HepG2 (cell line): ENCODE results near the gene C22orf39. TPM values are rescaled to one million over a fixed set of nuclear protein-coding genes. Genes with fewer than 3 reads are reported as not detected.

Source experiments
- ATAC-seq: fragments of 200-7000 bp; cut with Tn5 transposase; 3 replicates; pipeline ENCODE4 v1.9.1; 2020; ENCODE audit warnings: mild to moderate bottlenecking, moderate library complexity
- BruUV-seq: library from RNA; stranded (reverse); fragments of 400-500 nt; replicated peaks from 2 replicates; lab custom pipeline; 2021; lab: Mats Ljungman, UMichigan
- CTCF ChIA-PET: fragments of 300-600 bp; formaldehyde crosslinking; extraction: SDS; loops from one replicate; lab custom pipeline; 2021; ENCODE audit warnings: low total read pairs, inconsistent platforms, low intra/inter-chr PET ratio; lab: Yijun Ruan, JAX
- POLR2A ChIA-PET: fragments of 350-600 bp; sonication (Branson Sonifier 250); formaldehyde crosslinking; loops from one replicate; lab custom pipeline; 2020; ENCODE audit warnings: antibody characterized with exemption, inconsistent platforms; lab: Yijun Ruan, JAX
- DNase-seq: peaks from one replicate; pipeline ENCODE4 v3.0.0-alpha.2; 2015; ENCODE audit warnings: low spot score
- FAIRE-seq: peaks from 3 replicates; lab custom pipeline; 2011; peaks lifted over from hg19 to GRCh38; lab: Jason Lieb, UNC
- H2AFZ ChIP-seq: one replicate; pipeline ENCODE4 v1.6.1; 2011; ENCODE audit warnings: low read length, inconsistent platforms
- H3K27ac ChIP-seq: fragments of 300-600 bp; 3 replicates; pipeline ENCODE4 v1.8.0; 2011; ENCODE audit warnings: mixed run types, mild to moderate bottlenecking, mixed read lengths, low read length, inconsistent platforms; ENCODE audit not compliant: insufficient read depth; ENCODE audit errors: extremely low read length
- H3K27me3 ChIP-seq, 2 experiments: fragments of 200-600 bp in 1 of 2; 2 replicates in 1 of 2; 3 replicates in 1 of 2; pipeline versions ENCODE4 v1.6.0 to v1.8.0; 2011; ENCODE audit warnings: low read length in 2 of 2, mild to moderate bottlenecking in 2 of 2, moderate library complexity in 2 of 2, inconsistent platforms in 1 of 2; ENCODE audit not compliant: insufficient read depth in 2 of 2, control insufficient read depth in 1 of 2
- H3K36me3 ChIP-seq, 2 experiments: fragments of 200-600 bp in 1 of 2; replicated peaks in 1 of 2; 2 replicates in 1 of 2; 3 replicates in 1 of 2; pipeline versions ENCODE4 v1.5.1 to v1.8.0; 2011; ENCODE audit warnings: low read length in 2 of 2, inconsistent platforms in 1 of 2; ENCODE audit not compliant: insufficient read depth in 2 of 2, control insufficient read depth in 1 of 2
- H3K4me1 ChIP-seq: 2 replicates; pipeline ENCODE4 v1.5.1; 2012; ENCODE audit warnings: low read length, inconsistent platforms; ENCODE audit not compliant: insufficient read depth
- H3K4me2 ChIP-seq: 2 replicates; pipeline ENCODE4 v1.6.0; 2011; ENCODE audit warnings: low read depth, low read length, inconsistent platforms
- H3K4me3 ChIP-seq, 3 experiments: fragments of 200-600 bp in 1 of 3; sonication (generic), shearing (Covaris generic) in 1 of 3; replicated peaks in 1 of 3; 2 replicates each; pipeline ENCODE4 v1.5.1; 2011 to 2016; ENCODE audit warnings: low read length in 3 of 3, inconsistent platforms in 2 of 3, low read depth in 2 of 3, mild to moderate bottlenecking in 2 of 3, control low read depth in 1 of 3, mixed read lengths in 1 of 3; ENCODE audit not compliant: insufficient read depth in 1 of 3
- H3K79me2 ChIP-seq: one replicate; pipeline ENCODE4 v1.6.1; 2011; ENCODE audit warnings: low read length, inconsistent platforms; ENCODE audit not compliant: insufficient read depth
- H3K9ac ChIP-seq: 2 replicates; pipeline ENCODE4 v1.6.0; 2011; ENCODE audit warnings: mild to moderate bottlenecking, low read depth, low read length, inconsistent platforms; ENCODE audit not compliant: insufficient read depth
- H3K9me3 ChIP-seq: 2 replicates; pipeline ENCODE4 v1.5.1; 2012; ENCODE audit warnings: mild to moderate bottlenecking, low read length
- H4K20me1 ChIP-seq: 2 replicates; pipeline ENCODE4 v1.6.0; 2011; ENCODE audit warnings: inconsistent platforms, mild to moderate bottlenecking, low read length, moderate library complexity; ENCODE audit not compliant: insufficient read depth
- CREB3 ChIP-seq: sonication (generic); formaldehyde crosslinking; IDR thresholded peaks from 2 replicates; pipeline ENCODE4 v1.5.0; 2020; ENCODE audit warnings: missing genetic modification reagents
- ELF3 ChIP-seq: IDR thresholded peaks from 2 replicates; pipeline ENCODE4 v1.6.1; 2016; ENCODE audit warnings: missing genetic modification reagents, missing compliant biosample characterization
- IRF2 ChIP-seq: IDR thresholded peaks from 2 replicates; pipeline ENCODE4 v1.6.1; 2018; ENCODE audit warnings: missing genetic modification reagents, missing compliant biosample characterization
- MYNN ChIP-seq: sonication (generic); formaldehyde crosslinking; IDR thresholded peaks from 2 replicates; pipeline ENCODE4 v1.4.0; 2020; ENCODE audit warnings: mild to moderate bottlenecking, low read depth, missing genetic modification reagents
- NAIF1 ChIP-seq: sonication (generic); formaldehyde crosslinking; IDR thresholded peaks from 2 replicates; pipeline ENCODE4 v1.5.0; 2020; ENCODE audit warnings: mild to moderate bottlenecking, missing genetic modification reagents, borderline replicate concordance
- THAP7 ChIP-seq: sonication (generic); formaldehyde crosslinking; IDR thresholded peaks from 2 replicates; pipeline ENCODE4 v1.8.1; 2023; ENCODE audit warnings: mild to moderate bottlenecking, missing genetic modification reagents
- ZKSCAN5 ChIP-seq: sonication (generic); formaldehyde crosslinking; IDR thresholded peaks from 2 replicates; pipeline ENCODE4 v1.5.1; 2020; ENCODE audit warnings: mild to moderate bottlenecking, missing genetic modification reagents
- ZNF225 ChIP-seq: sonication (generic); formaldehyde crosslinking; IDR thresholded peaks from 2 replicates; pipeline ENCODE4 v1.4.0; 2020; ENCODE audit warnings: mild to moderate bottlenecking, missing genetic modification reagents
- ZNF414 ChIP-seq: sonication (generic); formaldehyde crosslinking; IDR thresholded peaks from 2 replicates; pipeline ENCODE4 v1.5.0; 2020; ENCODE audit warnings: missing genetic modification reagents
- ZNF44 ChIP-seq: sonication (generic); formaldehyde crosslinking; IDR thresholded peaks from 2 replicates; pipeline ENCODE4 v1.5.1; 2020; ENCODE audit warnings: mild to moderate bottlenecking, missing genetic modification reagents
- ZNF687 ChIP-seq: sonication (generic); formaldehyde crosslinking; IDR thresholded peaks from 2 replicates; pipeline ENCODE4 v1.5.1; 2020; ENCODE audit warnings: mild to moderate bottlenecking, missing genetic modification reagents, moderate library complexity
- ZNF749 ChIP-seq: sonication (generic); formaldehyde crosslinking; IDR thresholded peaks from 2 replicates; pipeline ENCODE4 v1.8.0; 2022; ENCODE audit warnings: mild to moderate bottlenecking, missing genetic modification reagents, moderate library complexity, borderline replicate concordance
- ZNF772 ChIP-seq: sonication (generic); formaldehyde crosslinking; IDR thresholded peaks from 2 replicates; pipeline ENCODE4 v1.5.0; 2020; ENCODE audit warnings: mild to moderate bottlenecking, missing genetic modification reagents
- WGBS: methylation state at CpG from one replicate; pipeline ENCODE4 v1.1.6; 2017; ENCODE audit warnings: low lambda C conversion rate; 5-methylcytosine and 5-hydroxymethylcytosine counted together
- in situ Hi-C: cut with HindIII; loops from 2 replicates; pipeline ENCODE4 v1.10.0; 2017; ENCODE audit warnings: low pct_unique_long_range_greater_than_20kb; ENCODE audit not compliant: extremely low pct_ligation_motif_present
- intact Hi-C: fragments of 100-400 bp; cut with micrococcal nuclease; formaldehyde crosslinking; loops from one replicate; pipeline ENCODE4 v1.10.0; 2022; ENCODE audit not compliant: unreplicated experiment
- polyA plus RNA-seq, 8 experiments: library from polyadenylated mRNA; depleted of rRNA in 3 of 8; stranded (reverse) in 7 of 8; unstranded in 1 of 8; fragments of >200 nt; fragmentation: Illumina TruSeq in 4 of 8; extraction: Trizol in 4 of 8; gene quantifications; 2 replicates each; pipeline versions ENCODE4 v1.2.1 to v1.2.3, GENCODE V29; 2011 to 2016; ENCODE audit warnings: low read depth in 4 of 8, missing spikeins in 1 of 8, mixed read lengths in 1 of 8; ENCODE audit not compliant: insufficient read depth in 1 of 8
- total RNA-seq, 5 experiments: library from RNA; depleted of rRNA; stranded (reverse); fragments of >200 nt; fragmentation: Illumina TruSeq; extraction: Trizol; gene quantifications; 2 replicates each; pipeline ENCODE4 v1.2.3, GENCODE V29; 2016; ENCODE audit warnings: low read depth in 1 of 5

The C22orf39 gene
- total and polyA plus RNA-seq, 2 of the 13 experiments (the other 11 are each of a cell fraction or from before 2014, with no cell fraction given) = 23.4 to 26.4 TPM

DNA sequence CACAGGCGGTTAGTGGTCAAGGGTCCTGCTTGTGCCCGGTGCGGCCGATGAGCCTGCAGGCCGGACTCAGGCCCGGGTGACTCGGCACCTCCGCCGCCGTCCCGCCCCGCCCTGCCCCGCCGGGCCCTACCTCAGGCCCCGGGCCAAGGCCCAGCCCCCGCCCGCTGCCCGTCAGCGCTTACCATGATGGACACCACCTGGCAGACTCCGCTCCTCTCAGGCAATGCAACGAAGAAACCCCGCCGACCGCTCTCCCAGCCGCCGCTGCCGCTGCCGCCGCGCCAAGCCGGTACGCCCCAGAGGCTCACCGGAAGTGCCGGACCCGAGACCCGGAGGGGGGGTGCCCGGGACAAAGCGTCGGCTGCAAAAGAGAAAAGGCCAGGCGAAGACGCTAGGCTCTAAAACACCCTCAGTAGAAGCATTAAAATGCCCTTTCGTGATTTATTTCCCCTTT is 31.4 kb upstream of the C22orf39 start, which contains the start of gene UFD1 (continued):
- TF ChIP-seq THAP7 (CRISPR knock-in tag) = no peak
- no peak for TF ChIP-seq ZKSCAN5 (CRISPR knock-in tag)
- TF ChIP-seq IRF2 (CRISPR knock-in tag) = no peak
- no peak for TF ChIP-seq ELF3 (CRISPR knock-in tag)

DNA sequence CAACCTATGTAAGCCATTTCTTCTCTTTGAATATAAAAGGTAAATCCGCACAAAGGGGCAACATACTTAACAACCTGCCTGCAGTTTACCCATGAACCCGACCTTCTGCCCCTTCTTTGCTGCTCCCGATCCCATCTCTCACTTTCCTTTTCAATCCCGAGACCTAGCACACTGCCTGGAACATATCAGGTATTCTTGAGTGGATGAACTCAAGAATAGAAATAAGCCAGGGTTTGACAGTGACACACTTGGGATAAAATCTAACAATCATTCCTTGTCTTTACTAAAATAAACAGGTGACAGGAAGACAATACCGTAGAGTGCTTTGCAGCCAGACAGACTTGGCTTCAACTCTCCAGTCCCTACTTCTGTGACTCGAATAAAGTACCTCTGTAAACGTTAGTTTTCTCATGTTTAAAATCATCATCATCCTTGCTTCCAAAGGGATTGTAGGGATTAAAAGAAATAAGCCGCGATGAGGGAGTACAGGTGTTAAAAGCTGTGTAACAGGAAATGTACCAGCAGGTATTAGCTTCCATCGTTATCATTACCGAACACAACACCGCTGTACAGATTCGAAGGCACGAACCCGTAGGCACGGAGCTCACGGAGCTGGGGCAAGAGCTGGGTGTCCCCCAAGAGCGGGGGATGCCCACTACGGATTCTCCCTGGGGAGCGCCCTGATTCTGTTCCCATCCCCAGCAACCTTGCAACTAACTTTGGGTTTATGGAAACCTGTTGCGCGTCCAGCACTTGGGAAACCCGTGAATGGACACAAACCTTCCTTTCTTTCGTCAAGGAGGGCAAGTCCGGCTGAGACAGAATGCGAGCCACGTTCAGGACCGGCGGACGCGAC is 30.8 kb upstream of the C22orf39 start:
- 0 out of 2 replicates have a peak, but pooled peaks have one; percentile 55 for TF ChIP-seq ZNF225
- TF ChIP-seq ZNF44 = 0 out of 2 replicates have a peak, but pooled peaks have one; percentile 11
- TF ChIP-seq ZNF687 (CRISPR knock-in tag) = 0 out of 2 replicates have a peak, but pooled peaks have one; percentile 39
- TF ChIP-seq ZNF414 (CRISPR knock-in tag) = 0 out of 2 replicates have a peak, but pooled peaks have one; percentile 32
- TF ChIP-seq NAIF1 = no peak
- 0 out of 2 replicates have a peak, but pooled peaks have one; percentile 16 for TF ChIP-seq ZNF749 (CRISPR knock-in tag)
- TF ChIP-seq MYNN = no peak
- TF ChIP-seq ZNF772 (CRISPR knock-in tag) = 0 out of 2 replicates have a peak, but pooled peaks have one; percentile 26
- TF ChIP-seq CREB3 = 0 out of 2 replicates have a peak, but pooled peaks have one; percentile 17
- TF ChIP-seq, all 625 proteins: peak for 7
- POLR2A ChIA-PET = interaction anchor here (2.1 kb wide), 1 partner anchor 47 kb away, joined by 12 read pairs; the partner anchor contains the start of genes HIRA and MRPL40
- intact Hi-C loops = loop anchor here (2.0 to 10.0 kb wide), 4 partner anchors 31 to 173 kb away; partner anchors contain the start of genes C22orf39 and HIRA

More for the DNA sequence above, 30.8 kb upstream of the C22orf39 start:
- WGBS = 1% methylated on average over 17 of the region's 31 CpGs
- peaks cover 52% of the 10 kb centered on the region for H3K79me2 ChIP-seq
- peak overlapping the region; percentile 97 for H3K9ac ChIP-seq
- peak overlapping the region; percentile 97 for H3K27ac ChIP-seq
- H3K27me3 ChIP-seq = no peaks in the 10 kb centered on the region; a peak in 1 of 5 replicates
- H2AFZ ChIP-seq = no peak overlapping the region
- no peaks in the 10 kb centered on the region for H3K9me3 ChIP-seq
- TSS peak; percentile 65 for BruUV-seq
- CTCF ChIA-PET = no interaction called here
- ATAC-seq = no peak
- H3K36me3 ChIP-seq = peaks cover 8 to 18% of the 10 kb centered on the region in 2 experiments
- peaks cover 13% of the 10 kb centered on the region; the same call in 1 of the 2 replicates for H4K20me1 ChIP-seq
- H3K4me2 ChIP-seq = peak overlapping the region; percentile 83
- peaks cover 26% of the 10 kb centered on the region for H3K4me1 ChIP-seq
- no peak for FAIRE-seq
- peak overlapping the region; percentile 66 to 98 (median 97) for H3K4me3 ChIP-seq
- in situ Hi-C loops = loop anchor here (10.0 kb wide), 1 partner anchor 183 kb away; the partner anchor contains the start of gene CLTCL1
- DNase-seq = no peak
